ENCODE results near the gene PAPOLA. TPM values are rescaled to one million over a fixed set of nuclear protein-coding genes. Genes with fewer than 3 reads are reported as not detected.

PAPOLA gene
- total and polyA plus RNA-seq, 2 of the 4 experiments (the other 2 are of a cell fraction) = 73.8 to 128 TPM

- H3K56ac ChIP-seq (ENCODE audit: extremely low read depth, insufficient read depth, low read length) = no peak overlapping the region
- intact Hi-C loops (cut with micrococcal nuclease) (no loop called here), dilution Hi-C loops (cut with HindIII; ENCODE audit: low sequenced_read_pairs, unreplicated experiment) (no loop called here), in situ Hi-C loops (cut with MboI; ENCODE audit: low sequenced_read_pairs) (no loop called here)
- POLR2A ChIA-PET (ENCODE audit: unreplicated experiment) = no interaction called here
- H4K91ac ChIP-seq (ENCODE audit: insufficient read depth, low read depth, low read length) = no peak overlapping the region
- H2BK20ac ChIP-seq (ENCODE audit: low read depth, low read length) = no peak overlapping the region
- no peak overlapping the region for H3K4me2 ChIP-seq (ENCODE audit: low read depth, low read length)
- H3K27ac ChIP-seq (ENCODE audit: insufficient read depth, low read length) = no peak overlapping the region
- no peak overlapping the region for H2AK5ac ChIP-seq (ENCODE audit: low read depth, low read length)
- H2BK15ac ChIP-seq (ENCODE audit: low read depth, low read length) = no peak overlapping the region
- CTCF ChIA-PET = no interaction called here
- DNase-seq (no peak), ATAC-seq (ENCODE audit: low read depth) (no peak)
- no peak overlapping the region for H3K4me3 ChIP-seq (ENCODE audit: insufficient read depth, low read depth, low read length)
- no peaks in the 10 kb centered on the region for H3K27me3 ChIP-seq (ENCODE audit: control insufficient read depth, insufficient read depth, low read length)
- H3K4me1 ChIP-seq (ENCODE audit: control insufficient read depth, insufficient read depth, low read length) = peaks cover 1% of the 10 kb centered on the region
- no CpG with 5 or more reads among the region's 1 CpG for WGBS, 2 experiments (ENCODE audit: extremely low coverage in 2 of 2, insufficient read length in 1 of 2)
- no peak overlapping the region for H2BK5ac ChIP-seq (ENCODE audit: low read depth, low read length, poor library complexity, severe bottlenecking)
- TF ChIP-seq RFX5 (IDR thresholded peaks at IDR 0.05; ENCODE audit: low read depth, low read length) (no peak), FOS (IDR thresholded peaks at IDR 0.05; ENCODE audit: low read depth, low read length) (no peak), NFE2L2 (IDR thresholded peaks at IDR 0.05; ENCODE audit: low read depth, low read length) (no peak), CTCF (conservative IDR thresholded peaks at IDR 0.05; ENCODE audit: low read depth, low read length) (no peak), ELK1 (IDR thresholded peaks at IDR 0.05; ENCODE audit: borderline replicate concordance, low read depth, low read length) (no peak), POLR2A (IDR thresholded peaks at IDR 0.05; ENCODE audit: low read depth, low read length) (no peak), BHLHE40 (IDR thresholded peaks at IDR 0.05; ENCODE audit: low read depth, low read length) (no peak), RAD21 (IDR thresholded peaks at IDR 0.05; ENCODE audit: low read length) (no peak)
- H3K14ac ChIP-seq (replicated peaks; ENCODE audit: low read depth, low read length) = no peak overlapping the region
- BruUV-seq (replicated peaks) = no TSS peak
- peaks cover 4% of the 10 kb centered on the region for H3K36me3 ChIP-seq (ENCODE audit: control insufficient read depth, insufficient read depth, low read length)
- H4K5ac ChIP-seq (ENCODE audit: low read depth, low read length) = no peak overlapping the region
- H4K8ac ChIP-seq (ENCODE audit: low read depth in 2 of 2, low read length in 2 of 2) = no peak overlapping the region
- H2AFZ ChIP-seq (replicated peaks; ENCODE audit: low read length, poor library complexity) = no peak overlapping the region
- no peak overlapping the region for H3K4ac ChIP-seq (ENCODE audit: low read depth, low read length)
- H3K79me1 ChIP-seq (ENCODE audit: low read depth in 1 of 2, low read length in 2 of 2) = peaks cover 2 to 5% of the 10 kb centered on the region in 2 experiments
- no peak overlapping the region for H3K18ac ChIP-seq (ENCODE audit: low read depth, low read length)
- H4K20me1 ChIP-seq (ENCODE audit: insufficient read depth, low read length) = no peaks in the 10 kb centered on the region; the same call in 1 of the 2 replicates
- no peak overlapping the region for H3K9ac ChIP-seq (ENCODE audit: low read depth, low read length)
- no peak overlapping the region for H2AK9ac ChIP-seq (replicated peaks; ENCODE audit: low read depth, low read length, poor library complexity)
- no peak overlapping the region for H3K23ac ChIP-seq (ENCODE audit: low read depth, low read length)
- no peak overlapping the region for H2BK120ac ChIP-seq (ENCODE audit: low read depth, low read length)
- H3K9me3 ChIP-seq (ENCODE audit: control insufficient read depth, insufficient read depth, low read length) = no peaks in the 10 kb centered on the region
- H3K9me1 ChIP-seq (ENCODE audit: insufficient read depth, low read length) = no peaks in the 10 kb centered on the region
Observed at GRCh38 chr14:96538990-96539317, 36.8 kb downstream of the PAPOLA start.

All from IMR-90 (cell line).